ENCODE results near the gene TNFSF13B.

DNA sequence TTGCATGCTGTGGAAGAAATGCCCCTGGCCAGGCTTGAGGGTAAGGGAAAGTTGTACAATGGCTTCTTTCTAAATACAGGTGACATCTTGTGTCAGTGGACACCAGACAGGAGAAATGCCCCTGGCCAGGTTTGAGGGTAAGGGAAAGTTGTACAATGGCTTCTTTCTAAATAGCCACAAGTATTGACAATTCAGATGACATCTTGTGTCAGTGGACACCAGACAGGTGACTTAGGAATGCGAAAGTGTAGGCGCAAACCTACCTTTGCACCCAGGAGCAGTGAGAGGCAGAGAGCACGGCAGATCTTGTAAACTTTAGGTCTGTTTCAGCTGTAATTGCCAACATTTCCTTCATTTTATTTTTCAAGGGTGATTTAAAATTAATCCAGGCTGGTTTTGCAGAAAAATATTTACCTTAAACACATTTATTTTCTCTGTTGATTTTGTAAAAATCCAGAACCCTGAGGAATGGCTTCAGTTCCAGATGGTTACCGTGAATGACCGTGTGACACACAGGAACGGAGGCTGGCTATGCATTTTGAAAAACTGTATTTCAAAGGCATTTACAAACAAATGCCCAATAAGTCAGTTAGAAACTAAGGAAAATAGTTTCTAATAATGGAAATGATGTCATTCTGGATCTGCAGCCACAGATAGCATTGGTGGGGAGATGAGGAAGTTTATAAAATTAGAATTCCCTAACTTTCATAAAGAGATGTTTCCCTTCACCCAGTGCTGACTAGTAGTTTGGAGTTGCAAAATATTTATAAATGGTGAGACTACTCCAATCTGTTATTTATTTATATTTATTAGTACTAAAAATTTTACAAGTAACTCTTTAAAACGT is 34.9 kb downstream of the TNFSF13B start:
- TF ChIP-seq CTCF (conservative IDR thresholded peaks at IDR 0.05 in 1 of 2, IDR thresholded peaks at IDR 0.05 in 1 of 2; ENCODE audit: low read depth in 1 of 2, low read length in 2 of 2) (no peak), EZH2 (IDR thresholded peaks at IDR 0.05; ENCODE audit: low read length, missing control alignments) (no peak)
